Thymus (tissue), 14 donors: ENCODE data around the gene WFDC9. TPM values are rescaled to one million over a fixed set of nuclear protein-coding genes. Genes with fewer than 3 reads are reported as not detected.
"Not testable (repeated sequence)": the region's sequence is repeated elsewhere in the genome, so short reads cannot be mapped to it uniquely, and the experiment has no call there.

ENCODE experiments used
- DNase-seq, 9 donors: peaks; one replicate each; pipeline ENCODE4 v3.0.0-alpha.2; 2013; ENCODE audit warnings: low spot score in 9 of 9, low read depth in 6 of 9, missing footprints in 1 of 9
- H3K27ac ChIP-seq, 2 donors: one replicate each; pipeline ENCODE4 v1.5.1; 2013; ENCODE audit warnings: control low read depth in 1 of 2, low read depth in 1 of 2, low read length in 1 of 2, mild to moderate bottlenecking in 1 of 2, moderate library complexity in 1 of 2
- H3K27me3 ChIP-seq, 2 donors: one replicate each; pipeline ENCODE4 v1.5.1; 2013; ENCODE audit warnings: low read length in 1 of 2; ENCODE audit not compliant: control insufficient read depth in 2 of 2, insufficient read depth in 1 of 2
- H3K36me3 ChIP-seq, 2 donors: one replicate each; pipeline ENCODE4 v1.5.1; 2013; ENCODE audit warnings: low read length in 1 of 2, mild to moderate bottlenecking in 1 of 2, moderate library complexity in 1 of 2; ENCODE audit not compliant: control insufficient read depth in 2 of 2, insufficient read depth in 2 of 2
- H3K4me1 ChIP-seq, 2 donors: one replicate each; pipeline ENCODE4 v1.5.1; 2013; ENCODE audit warnings: low read length in 2 of 2; ENCODE audit not compliant: control insufficient read depth in 2 of 2, insufficient read depth in 2 of 2
- H3K4me3 ChIP-seq, 2 donors: one replicate each; pipeline ENCODE4 v1.5.1; 2013; ENCODE audit warnings: low read length in 2 of 2, control low read depth in 1 of 2, mild to moderate bottlenecking in 1 of 2
- H3K9me3 ChIP-seq, 2 donors: one replicate each; pipeline ENCODE4 v1.5.1; 2013; ENCODE audit warnings: low read length in 1 of 2, mild to moderate bottlenecking in 1 of 2; ENCODE audit not compliant: control insufficient read depth in 2 of 2, insufficient read depth in 1 of 2
- WGBS: extraction: QIAGEN DNeasy Blood & Tissue Kit; methylation state at CpG from one replicate; pipeline ENCODE4 v1.1.7; 2013; 5-methylcytosine and 5-hydroxymethylcytosine counted together
- long read RNA-seq, 10 donors: transcript quantifications; one replicate each; lab custom pipeline, GENCODE V29; 2026
- polyA plus RNA-seq: library from polyadenylated mRNA; stranded (reverse); fragments of 200-250 nt; gene quantifications from one replicate; pipeline ENCODE4 v1.2.3, GENCODE V29; 2013
- total RNA-seq: library from RNA; stranded (reverse); fragments of 120-200 nt; gene quantifications from one replicate; pipeline ENCODE4 v1.2.4, GENCODE V29; 2013
- donor health status: healthy.

WFDC9 gene
- total RNA-seq (not detected), polyA plus RNA-seq (not detected)
- long read RNA-seq, donor 1 = 0 reads
- long read RNA-seq, donor 2 = 0 reads
- long read RNA-seq, donor 3 = 0 reads
- long read RNA-seq, donor 4 = 0 reads
- long read RNA-seq, donor 5 = 0 reads
- long read RNA-seq, donor 6 = 0 reads
- long read RNA-seq, donor 7 = 0 reads
- long read RNA-seq, donor 8 = 0 reads
- long read RNA-seq, donor 9 = 0 reads
- long read RNA-seq, donor 10 = 0 reads

DNA sequence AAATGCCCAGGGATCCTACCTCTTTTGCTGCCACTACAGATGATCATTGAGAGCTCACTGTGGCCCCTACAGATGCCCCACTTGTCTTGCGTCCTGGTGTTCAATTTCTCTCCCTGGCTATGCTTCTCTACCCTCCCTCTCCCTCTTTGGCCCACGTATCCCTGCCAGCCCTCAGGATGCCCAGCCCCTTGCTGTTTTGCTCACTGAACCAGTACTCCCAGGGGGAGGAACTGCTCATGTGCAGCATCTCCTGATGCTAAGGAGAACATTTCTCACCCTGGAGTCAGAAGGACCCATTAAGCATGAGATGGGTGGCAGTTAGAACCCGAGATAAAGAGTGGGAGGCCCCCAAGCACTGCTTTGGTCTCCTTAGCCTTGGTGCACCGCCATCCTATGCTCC, at the start of gene WFDC9:
Gene WFDC9 (minus strand): TSS at position 101 of the 400 bp plus-strand sequence. CDS start 21,103 bp downstream, outside the sequence.
- H3K27me3 ChIP-seq = no peaks in the 10 kb centered on the region
- WGBS = 78% methylated on average over 4 of the region's 4 CpGs
- H3K36me3 ChIP-seq = no peaks in the 10 kb centered on the region
- H3K4me3 ChIP-seq = no peak within 1 kb of the TSS
- H3K4me1 ChIP-seq = no peaks in the 10 kb centered on the region
- DNase-seq = no peak
- no peak within 1 kb of the TSS for H3K27ac ChIP-seq
- H3K9me3 ChIP-seq = no peaks in the 10 kb centered on the region

DNA sequence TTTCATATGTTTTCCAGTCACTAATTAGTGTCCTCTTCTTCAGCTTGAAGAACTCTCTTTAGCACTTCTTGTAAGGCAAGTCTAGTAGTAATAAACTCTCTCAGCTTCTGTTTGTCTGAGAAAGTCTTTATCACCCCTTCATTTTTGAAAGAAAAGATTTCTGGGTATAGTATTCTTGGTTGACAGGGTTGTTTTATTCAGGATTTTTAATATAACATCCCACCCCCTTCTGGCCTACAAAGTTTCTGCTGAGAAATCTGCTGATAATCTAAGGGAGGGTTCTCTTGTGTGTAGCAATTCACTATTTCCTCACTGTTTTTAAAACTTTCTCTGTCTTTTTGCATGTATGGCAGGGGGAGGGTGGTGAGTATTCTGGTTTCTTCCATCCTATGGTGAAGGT, 48.6 kb upstream of the WFDC9 start:
- no peak for DNase-seq
- H3K27me3 ChIP-seq = no peaks in the 10 kb centered on the region
- no peaks in the 10 kb centered on the region for H3K9me3 ChIP-seq
- H3K4me3 ChIP-seq = no peak overlapping the region
- no peaks in the 10 kb centered on the region for H3K36me3 ChIP-seq
- no peak overlapping the region for H3K27ac ChIP-seq
- no peaks in the 10 kb centered on the region for H3K4me1 ChIP-seq

DNA sequence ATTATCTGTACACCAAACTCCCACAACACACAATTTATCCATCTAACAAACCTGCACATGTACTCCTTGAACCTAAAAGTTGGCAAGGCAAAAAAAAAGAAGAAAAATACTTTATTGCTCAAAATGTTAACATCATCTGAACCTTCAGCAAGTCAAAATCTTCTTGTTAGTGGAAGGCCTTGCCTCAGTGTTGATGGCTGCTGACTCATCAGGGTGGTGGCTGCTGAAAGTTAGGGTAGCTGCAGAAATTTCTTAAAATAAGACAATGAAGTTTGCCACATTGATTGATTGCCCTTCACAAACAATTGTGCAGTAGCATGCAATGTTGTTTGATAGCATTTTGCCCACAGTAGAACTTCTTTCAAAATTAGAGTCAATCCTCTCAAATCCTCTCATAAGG, 41.7 kb upstream of the WFDC9 start:
- Histone ChIP-seq H3K4me1 (no peaks in the 10 kb centered on the region), H3K27ac (no peak overlapping the region), H3K9me3 (no peaks in the 10 kb centered on the region), H3K27me3 (no peaks in the 10 kb centered on the region), H3K4me3 (no peak overlapping the region), H3K36me3 (no peaks in the 10 kb centered on the region)
- DNase-seq = no peak

DNA sequence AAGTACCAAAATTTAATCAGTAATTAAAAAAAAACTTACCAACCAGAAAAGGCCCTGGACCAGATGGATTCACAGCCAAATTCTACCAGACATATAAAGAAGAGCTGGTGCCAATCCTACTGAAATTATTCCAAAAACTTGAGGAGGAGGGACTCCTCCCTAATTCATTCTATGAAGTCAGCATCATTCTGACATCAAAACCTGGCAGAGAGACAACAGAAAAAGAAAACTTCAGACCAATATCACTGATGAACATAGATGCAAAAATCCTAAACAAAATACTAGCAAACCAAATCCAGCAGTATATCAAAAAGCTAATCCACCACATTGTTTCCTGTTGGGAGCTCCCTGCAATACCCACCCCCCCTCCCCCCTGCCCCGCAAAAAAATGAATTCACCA, 39.1 kb upstream of the WFDC9 start, which contains the start of gene WFDC11:
Gene WFDC11 (minus strand): TSS at position 101 of the 400 bp plus-strand sequence. CDS start 19,639 bp downstream, outside the sequence.
- WGBS = 77% methylated on average over 1 of the region's 1 CpG
- no peak within 1 kb of the TSS for H3K4me3 ChIP-seq
- H3K27ac ChIP-seq = no peak within 1 kb of the TSS
- no peak for DNase-seq
- no peaks in the 10 kb centered on the region for H3K36me3 ChIP-seq
- no peaks in the 10 kb centered on the region for H3K9me3 ChIP-seq
- H3K27me3 ChIP-seq = no peaks in the 10 kb centered on the region
- H3K4me1 ChIP-seq = no peaks in the 10 kb centered on the region

DNA sequence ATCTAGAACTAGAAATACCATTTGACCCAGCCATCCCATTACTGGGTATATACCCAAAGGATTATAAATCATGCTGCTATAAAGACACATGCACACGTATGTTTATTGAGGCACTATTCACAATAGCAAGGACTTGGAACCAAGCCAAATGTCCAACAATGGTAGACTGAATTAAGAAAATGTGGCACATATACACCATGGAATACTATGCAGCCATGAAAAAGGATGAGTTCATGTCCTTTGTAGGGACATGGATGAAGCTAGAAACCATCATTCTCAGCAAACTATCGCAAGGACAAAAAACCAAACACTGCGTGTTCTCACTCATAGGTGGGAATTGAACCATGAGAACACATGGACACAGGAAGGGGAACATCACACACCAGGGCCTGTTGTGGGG, 26.0 kb upstream of the WFDC9 start:
- 95% methylated on average over 3 of the region's 3 CpGs for WGBS
- H3K27ac ChIP-seq, DNase-seq, H3K27me3 ChIP-seq, H3K4me1 ChIP-seq, H3K9me3 ChIP-seq, H3K36me3 ChIP-seq, H3K4me3 ChIP-seq: not testable (repeated sequence)

DNA sequence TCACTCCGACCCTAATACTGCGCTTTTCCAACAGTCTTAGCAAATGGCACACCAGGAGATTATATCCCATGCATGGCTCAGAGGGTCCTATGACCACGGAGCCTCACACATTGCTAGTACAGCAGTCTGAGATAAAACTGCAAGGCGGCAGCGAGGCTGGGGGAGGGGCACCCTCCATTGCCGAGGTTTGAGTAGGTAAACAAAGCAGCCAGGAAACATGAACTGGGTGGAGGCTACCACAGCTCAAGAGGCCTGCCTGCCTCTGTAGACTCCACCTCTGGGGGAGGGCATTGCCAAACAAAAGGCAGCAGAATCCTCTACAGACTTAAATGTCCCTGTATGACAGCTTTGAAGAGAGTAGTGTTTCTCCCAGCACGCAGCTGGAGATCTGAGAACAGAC, 20.6 kb upstream of the WFDC9 start:
- DNase-seq, H3K9me3 ChIP-seq, H3K27me3 ChIP-seq, H3K36me3 ChIP-seq, H3K4me3 ChIP-seq, H3K4me1 ChIP-seq, H3K27ac ChIP-seq: not testable (repeated sequence)
- WGBS = 84% methylated on average over 7 of the region's 7 CpGs

DNA sequence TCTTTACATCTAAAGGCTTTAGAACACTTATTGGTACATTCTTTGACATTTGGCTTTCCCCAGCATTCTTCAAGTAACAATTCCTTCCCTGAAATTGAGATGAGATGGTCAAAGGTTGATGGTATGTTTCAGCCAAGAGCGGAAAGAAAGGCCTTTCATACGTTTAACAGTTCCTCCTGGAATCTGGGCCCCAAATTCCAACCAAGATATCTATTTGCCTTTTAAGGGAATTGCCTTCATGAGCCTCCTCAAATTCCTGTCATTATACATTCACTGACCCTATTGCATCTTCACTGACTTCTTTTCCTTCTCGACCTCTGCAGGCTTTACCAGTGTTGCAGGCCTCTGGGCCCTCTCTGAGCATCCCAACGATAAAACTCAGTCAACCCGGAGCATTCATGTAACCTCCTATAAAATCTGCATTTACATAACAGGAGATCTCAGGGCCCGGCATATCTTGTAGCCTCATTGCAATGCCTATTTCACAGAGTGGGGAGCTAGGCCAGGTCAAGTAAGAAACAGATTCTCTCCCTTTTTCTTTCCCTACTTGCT, 18.3 kb upstream of the WFDC9 start:
- Histone ChIP-seq H3K36me3 (no peaks in the 10 kb centered on the region), H3K27ac (no peak overlapping the region), H3K9me3 (peaks cover 0 to 6% of the 10 kb centered on the region in 2 donors), H3K27me3 (no peaks in the 10 kb centered on the region), H3K4me1 (no peaks in the 10 kb centered on the region), H3K4me3 (no peak overlapping the region)
- no peak for DNase-seq
- 94% methylated on average over 6 of the region's 6 CpGs for WGBS

DNA sequence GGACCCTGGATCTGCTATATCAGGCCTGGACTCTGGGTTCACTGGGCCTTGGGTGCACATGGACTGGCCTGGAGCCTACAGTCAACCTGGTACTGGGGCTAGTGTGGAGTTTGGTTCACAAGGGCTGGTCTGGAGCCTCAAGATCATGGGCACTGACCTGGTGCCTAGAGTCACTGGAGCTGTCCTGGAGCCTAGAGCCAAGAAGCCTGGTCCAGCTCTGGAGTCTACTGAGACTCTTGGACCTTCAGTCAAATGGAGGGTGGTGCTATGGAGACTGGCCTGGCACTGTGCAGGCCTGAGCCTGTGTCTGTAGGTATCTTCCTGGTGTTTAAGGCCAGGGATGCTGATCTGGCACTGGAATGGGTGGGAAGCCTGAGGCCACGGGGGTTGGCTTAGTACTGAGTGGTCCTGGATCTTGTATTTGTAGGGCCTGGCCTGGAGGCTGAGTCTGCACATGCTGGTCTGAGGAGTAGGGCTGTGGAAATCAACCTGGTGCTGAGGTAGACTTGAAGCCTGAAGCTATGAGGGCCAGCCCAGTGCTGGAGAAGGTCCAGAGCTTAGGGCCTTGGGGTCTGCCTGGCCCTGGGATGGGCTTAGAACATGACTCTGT, 16.5 kb upstream of the WFDC9 start:
- no peak for DNase-seq
- WGBS = 78% methylated on average over 1 of the region's 1 CpG
- Histone ChIP-seq H3K4me3 (no peak overlapping the region), H3K27ac (no peak overlapping the region), H3K4me1 (no peaks in the 10 kb centered on the region), H3K27me3 (no peaks in the 10 kb centered on the region), H3K9me3 (peaks cover 0 to 6% of the 10 kb centered on the region in 2 donors), H3K36me3 (no peaks in the 10 kb centered on the region)

DNA sequence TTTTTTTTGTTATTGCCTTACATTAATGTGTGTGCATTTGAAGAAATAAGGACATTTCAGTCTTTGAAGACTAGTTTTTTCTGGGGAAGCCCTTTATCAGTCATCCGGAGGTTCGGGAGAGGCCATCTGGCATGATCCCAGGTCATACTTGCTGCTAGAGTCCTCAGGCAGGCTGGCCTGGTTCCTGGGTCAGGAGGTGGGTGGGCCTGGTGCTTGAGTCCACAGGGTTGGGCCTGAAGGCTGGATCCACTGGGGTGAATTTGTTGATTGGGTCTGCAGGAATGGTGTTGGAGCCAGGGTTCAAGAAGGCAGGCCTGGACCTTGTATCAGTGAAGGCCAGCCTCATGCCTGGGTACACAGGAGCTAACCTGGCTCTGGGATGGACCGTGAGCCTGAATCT, 15.8 kb upstream of the WFDC9 start:
- Histone ChIP-seq H3K27ac (no peak overlapping the region), H3K4me3 (no peak overlapping the region), H3K36me3 (no peaks in the 10 kb centered on the region), H3K27me3 (no peaks in the 10 kb centered on the region), H3K4me1 (no peaks in the 10 kb centered on the region), H3K9me3 (peaks cover 0 to 6% of the 10 kb centered on the region in 2 donors)
- WGBS = 96% methylated on average over 3 of the region's 3 CpGs
- no peak for DNase-seq
